Measurements from ENCODE around the gene PI3.

PI3 gene

DNA sequence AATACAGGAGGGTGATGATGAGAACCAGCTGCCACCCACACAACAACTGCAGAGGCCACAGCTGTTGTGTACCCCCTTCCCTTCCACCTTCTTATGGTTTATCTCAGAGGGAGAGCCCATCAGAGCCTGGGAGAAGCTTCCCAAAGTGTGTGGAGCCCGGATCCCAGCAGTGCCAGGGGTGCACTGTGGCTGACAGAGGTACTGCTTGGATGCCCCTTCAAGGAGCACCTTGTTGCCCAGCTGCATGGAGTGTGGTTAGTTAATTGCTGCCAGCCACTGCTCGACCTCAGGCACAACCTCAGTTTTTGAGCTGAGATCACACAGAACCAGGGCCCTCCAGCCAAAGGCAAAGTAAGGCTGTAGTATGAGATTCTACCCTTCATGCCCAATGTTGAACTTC is 13.0 kb downstream of the PI3 start:
- DNase-seq (ENCODE audit: low spot score), result no peak

DNA sequence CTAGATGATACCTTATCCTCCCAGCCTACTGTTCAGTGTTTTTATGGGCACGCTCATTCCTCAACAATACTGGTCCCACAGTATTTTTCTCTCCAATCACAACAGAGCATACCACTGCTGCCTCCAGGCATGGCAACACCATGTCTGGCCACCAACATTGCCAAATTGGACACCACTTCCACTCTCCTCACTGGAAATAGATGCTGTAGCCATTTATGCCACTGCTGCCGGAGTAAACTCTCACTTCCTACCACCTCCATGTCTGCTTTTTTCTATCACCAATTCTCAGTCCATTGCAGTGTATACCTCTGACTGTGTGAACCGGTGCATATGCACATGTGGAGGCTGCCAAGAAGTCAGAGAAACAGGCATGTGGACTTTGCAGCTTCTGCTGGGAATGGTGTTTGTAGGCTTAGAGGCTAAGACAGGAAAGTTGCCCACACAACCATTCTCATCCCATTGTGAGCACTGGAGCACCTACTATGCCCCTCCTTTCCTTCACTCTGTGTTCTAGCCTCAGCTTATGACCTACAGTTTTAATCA is 14.4 kb downstream of the PI3 start:
- no peak for DNase-seq (ENCODE audit: low spot score)

DNA sequence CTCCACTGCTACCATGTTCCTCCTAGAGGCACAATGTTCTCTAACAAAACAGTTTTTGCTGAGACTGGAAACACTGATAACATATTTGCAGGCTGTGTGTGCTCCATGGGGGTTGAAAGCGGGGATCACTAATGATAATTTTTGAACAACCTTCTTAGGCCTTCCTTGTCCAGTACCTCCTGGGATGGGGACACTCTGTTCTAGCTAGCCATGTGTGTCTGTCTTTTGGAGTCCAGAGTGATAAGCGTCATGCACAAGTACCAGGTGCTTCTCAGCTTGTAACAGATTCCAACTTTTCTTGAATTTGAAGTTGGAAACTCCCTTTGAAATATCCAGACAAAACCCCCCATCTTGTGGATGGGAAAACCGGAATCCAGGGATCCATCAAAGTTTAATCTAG is 15.2 kb downstream of the PI3 start:
- no peak for DNase-seq (ENCODE audit: low spot score)

DNA sequence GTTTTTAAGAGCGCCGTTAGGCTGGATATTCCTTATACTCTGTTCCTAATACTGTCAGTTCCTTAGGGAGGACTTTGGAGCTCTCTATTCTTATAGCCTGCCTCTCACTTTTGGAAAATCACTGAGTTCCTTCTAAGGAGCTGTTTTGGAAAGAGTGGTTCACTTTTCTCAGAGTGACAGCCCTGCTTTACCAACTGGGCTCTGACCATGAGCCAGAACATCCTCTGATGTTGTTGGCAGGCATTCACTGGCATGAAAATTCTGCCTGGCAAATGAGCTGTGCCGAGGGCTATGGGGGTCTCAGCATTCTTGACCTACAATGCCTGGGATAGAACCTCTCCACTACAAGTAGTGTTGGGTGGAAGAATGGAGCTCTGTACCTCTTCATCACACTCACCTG is 17.2 kb downstream of the PI3 start:
- no peak for DNase-seq (ENCODE audit: low spot score)

DNA sequence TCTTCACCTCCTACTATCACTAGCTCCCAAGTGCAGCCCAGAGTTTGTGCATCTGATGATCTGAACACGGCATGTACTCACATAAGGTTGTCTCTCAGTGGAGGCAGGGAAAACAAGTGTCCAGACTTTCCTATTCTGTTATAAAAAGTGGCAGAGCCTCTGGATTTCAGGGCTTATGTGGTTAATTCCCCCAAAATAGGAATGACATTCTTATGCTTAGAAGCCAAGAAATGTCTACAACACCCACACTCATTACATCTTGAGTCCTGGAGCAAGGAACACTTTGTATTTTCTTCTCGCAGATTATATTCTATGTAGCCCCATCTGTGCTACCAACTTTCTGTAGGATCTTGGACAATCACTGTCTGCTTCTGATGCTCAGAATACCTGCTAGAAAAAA is 18.6 kb downstream of the PI3 start:
- DNase-seq (ENCODE audit: low spot score), result no peak

DNA sequence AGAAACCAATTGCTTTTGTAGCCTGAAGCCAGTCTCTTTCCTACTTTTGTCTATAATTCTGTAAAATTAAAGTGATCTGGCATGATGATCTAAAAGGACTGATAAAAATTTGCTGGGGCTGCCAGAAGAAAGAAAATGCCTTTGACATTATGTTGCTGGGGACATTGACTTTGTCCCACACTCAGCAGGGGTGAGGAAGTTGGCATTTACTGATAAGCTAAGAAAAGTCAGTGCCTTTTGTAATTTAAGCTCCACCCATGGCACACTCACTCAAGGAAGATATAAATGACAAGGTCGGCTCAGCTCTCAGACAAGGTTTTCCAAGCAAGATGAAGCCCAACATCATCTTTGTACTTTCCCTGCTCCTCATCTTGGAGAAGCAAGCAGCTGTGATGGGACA is 32.0 kb downstream of the PI3 start, which contains the start of gene SEMG1:
Gene SEMG1, plus strand, starts transcription at position 309 of the 400 bp plus-strand sequence. Its CDS starts 21 bp downstream, at position 330.
- DNase-seq (ENCODE audit: low spot score), result no peak

DNA sequence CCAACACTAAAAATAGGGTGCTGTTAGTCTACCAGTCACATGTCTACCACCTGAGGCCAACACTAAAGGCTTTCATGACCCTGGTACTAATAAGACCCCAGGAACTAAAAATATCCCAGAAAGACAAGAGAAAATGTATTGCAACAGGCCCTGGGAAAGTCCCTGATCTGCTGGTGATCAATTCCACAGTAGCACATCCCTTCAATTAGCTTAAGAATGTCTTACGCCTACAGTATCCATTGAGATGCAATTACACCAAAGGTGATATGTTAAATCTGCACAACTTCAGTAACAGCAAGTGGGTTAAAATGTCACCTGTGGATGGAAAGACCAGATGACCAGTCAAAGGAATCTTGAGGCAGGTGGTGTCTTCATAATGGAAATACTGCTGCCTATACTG is 35.2 kb downstream of the PI3 start:
- no peak for DNase-seq (ENCODE audit: low spot score)

DNA sequence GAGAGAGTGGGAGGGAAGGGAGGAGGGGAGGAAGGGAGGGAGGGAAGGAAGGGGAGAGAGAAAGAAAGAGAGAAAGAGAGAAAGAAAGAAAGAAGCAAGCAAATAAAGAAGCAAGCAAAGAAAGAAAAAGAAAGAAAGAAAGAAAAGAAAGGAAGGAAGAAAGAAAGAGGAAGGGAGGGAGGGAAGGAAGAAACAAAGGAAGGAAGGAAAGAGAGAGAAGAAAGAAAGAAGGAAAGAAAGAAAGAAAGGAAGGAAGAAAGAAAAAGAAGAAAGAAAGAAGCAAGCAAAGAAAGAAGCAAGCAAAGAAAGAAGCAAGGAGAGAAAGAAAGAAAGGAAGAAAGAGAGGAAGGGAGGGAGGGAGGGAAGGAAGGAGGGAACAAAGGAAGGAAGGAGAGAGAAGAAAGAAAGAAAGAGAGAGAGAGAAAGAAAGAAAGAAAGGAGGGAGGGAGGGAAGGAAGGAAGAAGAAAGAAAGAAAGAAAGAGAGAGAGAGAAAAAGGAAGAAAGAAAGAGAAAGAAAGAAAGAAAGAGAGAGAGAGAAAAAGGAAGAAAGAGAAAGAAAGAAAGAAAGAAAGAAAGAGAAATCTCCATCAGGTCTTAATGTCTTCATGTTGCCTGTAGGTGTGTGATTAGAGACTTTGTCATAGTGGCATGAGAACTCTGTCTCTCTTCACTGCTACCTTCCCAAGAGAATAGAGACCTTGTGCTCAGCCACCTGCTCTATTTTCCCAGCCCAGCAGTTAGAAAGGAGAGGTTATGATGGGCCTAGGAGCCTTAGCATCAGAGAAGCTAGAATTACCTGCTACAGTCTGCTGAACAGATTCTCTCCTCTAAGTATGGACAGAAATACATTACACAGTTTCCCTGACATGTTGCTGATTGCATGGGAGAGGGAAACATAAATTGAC is 37.1 kb downstream of the PI3 start:
- DNase-seq (ENCODE audit: low spot score), result no peak

DNA sequence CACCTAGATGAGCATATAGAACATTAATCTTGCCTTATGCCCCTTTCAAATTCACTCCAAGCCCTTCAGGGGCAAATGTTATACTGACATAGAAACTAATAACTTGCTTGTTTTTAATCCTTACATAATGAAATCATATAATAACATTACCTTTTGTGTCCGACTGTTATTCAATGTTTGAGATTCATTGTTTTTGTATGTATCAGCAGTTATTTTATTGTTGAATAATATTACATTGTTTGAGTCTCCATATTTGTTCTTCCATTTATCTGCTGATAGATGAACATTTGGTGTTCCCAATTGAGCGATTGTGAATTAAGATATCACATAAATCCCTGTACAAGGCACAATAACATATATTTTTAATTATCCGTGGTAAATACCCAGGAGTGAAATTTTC is 38.1 kb downstream of the PI3 start:
- no peak for DNase-seq (ENCODE audit: low spot score)

DNA sequence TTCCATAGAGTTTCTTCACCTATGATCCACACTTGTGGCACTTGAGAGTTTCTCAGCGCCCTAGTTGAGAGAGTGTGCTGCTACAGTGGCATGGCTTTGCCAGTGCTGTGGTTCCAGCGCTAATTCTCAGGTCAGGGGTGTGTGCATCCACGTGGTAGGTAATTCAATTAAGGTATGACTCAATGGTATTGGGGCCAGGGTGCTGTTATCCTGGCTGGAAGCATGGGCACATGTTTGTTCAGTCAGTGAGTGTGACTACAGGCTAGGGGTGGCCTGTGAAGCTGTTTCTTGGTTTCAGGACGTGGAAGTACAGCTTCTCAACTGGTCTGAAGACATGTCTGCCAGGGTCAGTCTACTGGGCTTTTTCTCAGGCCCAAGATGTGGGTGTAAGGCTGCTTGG is 43.4 kb downstream of the PI3 start:
- no peak for DNase-seq (ENCODE audit: low spot score)

DNA sequence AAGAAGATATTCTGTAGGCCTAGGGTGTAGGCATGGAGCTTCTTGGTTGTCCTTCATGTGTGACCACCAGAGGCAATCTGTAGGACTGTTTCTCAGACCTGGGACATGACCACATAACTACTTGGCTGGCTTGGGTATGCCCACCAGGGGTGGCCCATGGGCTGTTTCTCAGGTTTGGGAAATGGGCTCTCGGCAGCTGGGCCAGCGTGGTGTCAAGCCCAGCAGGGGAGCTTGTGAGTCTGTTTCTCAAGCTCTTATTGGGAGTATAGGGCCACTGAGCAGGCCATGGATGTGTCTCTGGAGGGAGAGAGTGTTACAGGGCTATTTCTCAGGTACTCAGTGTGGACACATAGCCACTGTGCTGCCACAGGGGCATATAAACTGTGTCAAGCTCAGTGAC is 43.9 kb downstream of the PI3 start:
- DNase-seq (ENCODE audit: low spot score), result no peak

DNA sequence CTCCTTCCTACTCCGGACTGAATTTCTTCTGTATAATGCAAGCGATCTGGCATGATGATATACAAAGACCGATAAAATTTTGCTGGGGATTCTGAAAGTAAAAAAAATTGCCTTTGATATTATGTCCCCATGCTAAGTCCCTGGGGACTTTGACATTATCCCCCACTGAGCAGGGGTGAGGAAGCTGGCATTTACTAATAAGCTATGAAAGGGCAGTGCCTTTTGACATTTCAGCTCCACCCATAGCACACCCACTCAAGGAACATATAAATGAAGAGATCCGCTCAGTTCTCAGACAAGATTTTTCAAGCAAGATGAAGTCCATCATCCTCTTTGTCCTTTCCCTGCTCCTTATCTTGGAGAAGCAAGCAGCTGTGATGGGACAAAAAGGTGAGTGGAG is 46.4 kb downstream of the PI3 start, which contains the start of gene SEMG2:
Gene SEMG2, plus strand, starts transcription at position 298 of the 400 bp plus-strand sequence. Its CDS starts 17 bp downstream, at position 315.
- no peak for DNase-seq (ENCODE audit: low spot score)

DNA sequence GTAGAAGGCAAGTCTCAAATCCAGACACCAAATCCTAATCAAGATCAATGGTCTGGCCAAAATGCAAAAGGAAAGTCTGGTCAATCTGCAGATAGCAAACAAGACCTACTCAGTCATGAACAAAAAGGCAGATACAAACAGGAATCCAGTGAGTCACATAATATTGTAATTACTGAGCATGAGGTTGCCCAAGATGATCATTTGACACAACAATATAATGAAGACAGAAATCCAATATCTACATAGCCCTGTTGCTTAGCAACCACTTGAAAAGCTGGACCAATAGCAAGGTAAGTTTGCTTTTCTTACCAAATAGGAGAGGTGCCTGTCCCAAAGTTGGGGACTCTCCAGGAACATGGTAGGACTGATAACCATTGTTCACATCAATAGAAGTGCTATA is 48.4 kb downstream of the PI3 start:
- DNase-seq (ENCODE audit: low spot score), result no peak

All from D341Med (cell line).